Glutamatergic neuron (in vitro differentiated cells): ENCODE measurements around the gene CAND1. TPM values are rescaled to one million over a fixed set of nuclear protein-coding genes. Genes with fewer than 3 reads are reported as not detected.

Source experiments
- DNase-seq: peaks from one replicate; pipeline ENCODE4 v3.0.0; 2022
- H3K27ac Mint-ChIP-seq: one replicate; pipeline ENCODE4 v1.8.0; 2020; ENCODE audit warnings: mild to moderate bottlenecking, mixed read lengths, inconsistent platforms; ENCODE audit not compliant: unreplicated experiment
- H3K27me3 Mint-ChIP-seq: one replicate; pipeline ENCODE4 v1.8.0; 2020; ENCODE audit warnings: mild to moderate bottlenecking, moderate library complexity, mixed read lengths, inconsistent platforms; ENCODE audit not compliant: unreplicated experiment
- H3K36me3 Mint-ChIP-seq: one replicate; pipeline ENCODE4 v1.8.0; 2020; ENCODE audit warnings: mild to moderate bottlenecking, mixed read lengths, inconsistent platforms; ENCODE audit not compliant: unreplicated experiment
- H3K4me1 Mint-ChIP-seq: one replicate; pipeline ENCODE4 v1.8.0; 2020; ENCODE audit warnings: mild to moderate bottlenecking, low read depth, mixed read lengths, inconsistent platforms; ENCODE audit not compliant: unreplicated experiment
- H3K4me3 Mint-ChIP-seq: one replicate; pipeline ENCODE4 v1.8.0; 2020; ENCODE audit warnings: mild to moderate bottlenecking, mixed read lengths, inconsistent platforms; ENCODE audit not compliant: unreplicated experiment
- H3K9me3 Mint-ChIP-seq: one replicate; pipeline ENCODE4 v1.8.0; 2020; ENCODE audit warnings: mild to moderate bottlenecking, moderate library complexity, mixed read lengths, inconsistent platforms; ENCODE audit not compliant: unreplicated experiment
- total RNA-seq: library from RNA; stranded (reverse); fragmentation: NEBNext Ultra II Directional; extraction: Animal tissue kit (Norgen Biotek cat#: 25700); gene quantifications from one replicate; pipeline ENCODE4 v1.2.1, GENCODE V29; 2021; ENCODE audit not compliant: unreplicated experiment
- TF ChIP-seq, protein P1 (sequence below): fragments of 200-600 bp; sonication (generic); IDR thresholded peaks from one replicate; pipeline ENCODE4 v1.5.0; 2021; ENCODE audit not compliant: partially characterized antibody, unreplicated experiment

The CAND1 gene
- total RNA-seq, 1 donor from 2014 or later = 195 TPM

DNA sequence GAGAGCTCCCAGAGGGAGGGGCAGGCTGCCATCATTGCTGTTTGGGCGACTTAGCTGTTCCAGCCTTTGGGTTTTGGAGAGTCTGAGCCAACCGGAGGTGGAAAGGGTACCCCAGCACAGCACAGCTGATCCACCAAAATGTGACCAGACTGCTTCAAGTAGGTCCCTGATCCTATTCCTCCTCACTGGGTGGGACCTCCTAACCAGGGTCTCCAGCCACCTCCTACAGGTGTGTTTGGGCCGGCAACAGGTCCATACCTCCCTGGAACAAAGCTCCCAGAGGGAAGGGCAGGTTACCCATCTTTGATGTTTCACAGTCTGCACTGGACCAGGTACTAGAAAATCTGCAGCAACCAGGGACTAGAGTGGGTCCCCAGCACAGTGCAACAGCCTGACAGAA lies 53.8 kb downstream of the CAND1 start:
- H3K27ac Mint-ChIP-seq = no peak overlapping the region
- TF ChIP-seq, protein P1, sequence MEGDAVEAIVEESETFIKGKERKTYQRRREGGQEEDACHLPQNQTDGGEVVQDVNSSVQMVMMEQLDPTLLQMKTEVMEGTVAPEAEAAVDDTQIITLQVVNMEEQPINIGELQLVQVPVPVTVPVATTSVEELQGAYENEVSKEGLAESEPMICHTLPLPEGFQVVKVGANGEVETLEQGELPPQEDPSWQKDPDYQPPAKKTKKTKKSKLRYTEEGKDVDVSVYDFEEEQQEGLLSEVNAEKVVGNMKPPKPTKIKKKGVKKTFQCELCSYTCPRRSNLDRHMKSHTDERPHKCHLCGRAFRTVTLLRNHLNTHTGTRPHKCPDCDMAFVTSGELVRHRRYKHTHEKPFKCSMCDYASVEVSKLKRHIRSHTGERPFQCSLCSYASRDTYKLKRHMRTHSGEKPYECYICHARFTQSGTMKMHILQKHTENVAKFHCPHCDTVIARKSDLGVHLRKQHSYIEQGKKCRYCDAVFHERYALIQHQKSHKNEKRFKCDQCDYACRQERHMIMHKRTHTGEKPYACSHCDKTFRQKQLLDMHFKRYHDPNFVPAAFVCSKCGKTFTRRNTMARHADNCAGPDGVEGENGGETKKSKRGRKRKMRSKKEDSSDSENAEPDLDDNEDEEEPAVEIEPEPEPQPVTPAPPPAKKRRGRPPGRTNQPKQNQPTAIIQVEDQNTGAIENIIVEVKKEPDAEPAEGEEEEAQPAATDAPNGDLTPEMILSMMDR = no peak
- H3K27me3 Mint-ChIP-seq = peaks cover 6% of the 10 kb centered on the region
- peaks cover 13% of the 10 kb centered on the region for H3K9me3 Mint-ChIP-seq
- no peak for DNase-seq
- peaks cover 8% of the 10 kb centered on the region for H3K4me1 Mint-ChIP-seq
- H3K36me3 Mint-ChIP-seq = peaks cover 35% of the 10 kb centered on the region
- no peak overlapping the region for H3K4me3 Mint-ChIP-seq

DNA sequence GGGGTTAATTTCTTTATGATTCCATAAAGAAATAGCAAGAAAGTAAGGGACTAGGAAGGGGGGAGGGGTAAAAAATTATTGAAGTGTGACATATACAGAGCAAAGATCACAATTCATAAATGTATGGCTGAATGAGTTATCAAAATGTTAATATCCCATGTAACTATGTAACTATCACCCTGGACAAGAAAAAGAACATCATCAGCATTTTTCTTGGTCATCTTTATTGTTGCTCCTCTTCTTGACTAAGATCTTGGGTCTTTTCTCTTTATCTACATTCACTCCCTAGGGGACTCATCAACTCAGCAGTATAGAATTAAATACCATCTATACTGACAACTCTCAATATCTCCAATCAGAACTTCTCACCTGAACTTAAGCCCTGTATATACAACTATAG lies 57.5 kb downstream of the CAND1 start:
- TF ChIP-seq, protein P1 = no peak
- no peak overlapping the region for H3K27ac Mint-ChIP-seq

DNA sequence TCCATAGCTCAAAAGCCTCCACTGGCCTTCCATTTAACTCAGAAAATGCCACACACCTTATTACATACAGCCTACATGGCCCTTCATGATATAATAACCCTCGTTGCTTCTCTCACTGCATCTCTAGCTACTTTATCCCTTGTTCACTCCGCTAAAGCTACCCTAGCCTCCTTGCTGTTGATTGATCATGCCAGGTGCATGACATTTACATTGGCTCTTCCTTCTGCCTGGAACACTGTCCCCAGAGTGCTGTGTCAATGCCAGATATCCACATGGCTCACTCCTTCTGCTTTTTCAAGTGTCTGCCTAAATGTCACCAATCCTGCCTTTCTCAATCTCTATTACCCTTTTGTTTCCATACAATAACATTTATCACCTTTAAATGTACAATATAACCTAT lies 58.3 kb downstream of the CAND1 start:
- Mint-ChIP-seq H3K9me3 (peaks cover 4% of the 10 kb centered on the region), H3K4me1 (peaks cover 8% of the 10 kb centered on the region), H3K36me3 (peaks cover 14% of the 10 kb centered on the region), H3K27ac (peak overlapping the region; percentile 60), H3K27me3 (peaks cover 3% of the 10 kb centered on the region), H3K4me3 (no peak overlapping the region)
- TF ChIP-seq, protein P1 = no peak
- no peak for DNase-seq

More for the DNA sequence above, 57.5 kb downstream of the CAND1 start:
- Mint-ChIP-seq H3K4me3 (no peak overlapping the region), H3K9me3 (peaks cover 11% of the 10 kb centered on the region), H3K27me3 (peaks cover 3% of the 10 kb centered on the region), H3K36me3 (peaks cover 22% of the 10 kb centered on the region), H3K4me1 (peaks cover 8% of the 10 kb centered on the region)
- DNase-seq = no peak

DNA sequence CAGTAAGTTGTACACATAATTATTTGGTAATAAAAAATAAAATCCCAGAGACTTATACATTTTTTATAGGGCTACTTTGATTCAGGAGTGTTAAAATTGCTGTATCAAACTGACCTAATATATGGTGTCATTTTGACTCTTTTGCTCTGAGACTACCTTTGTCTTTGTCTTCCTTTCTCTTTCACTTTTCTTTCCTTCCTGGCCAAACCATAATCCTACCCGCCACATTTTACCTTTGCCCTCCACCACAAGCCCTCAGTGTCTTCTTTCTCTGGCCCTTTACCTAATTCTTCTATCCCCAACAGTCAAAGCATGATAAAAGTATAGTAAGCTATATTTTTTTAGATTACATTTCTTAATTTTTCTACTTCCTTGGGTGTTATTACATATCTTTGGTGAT lies 62.0 kb downstream of the CAND1 start:
- no peak for DNase-seq
- Mint-ChIP-seq H3K4me1 (peaks cover 8% of the 10 kb centered on the region), H3K4me3 (no peak overlapping the region), H3K9me3 (peaks cover 1% of the 10 kb centered on the region), H3K27ac (no peak overlapping the region), H3K36me3 (no peaks in the 10 kb centered on the region), H3K27me3 (no peaks in the 10 kb centered on the region)
- TF ChIP-seq, protein P1 = no peak

DNA sequence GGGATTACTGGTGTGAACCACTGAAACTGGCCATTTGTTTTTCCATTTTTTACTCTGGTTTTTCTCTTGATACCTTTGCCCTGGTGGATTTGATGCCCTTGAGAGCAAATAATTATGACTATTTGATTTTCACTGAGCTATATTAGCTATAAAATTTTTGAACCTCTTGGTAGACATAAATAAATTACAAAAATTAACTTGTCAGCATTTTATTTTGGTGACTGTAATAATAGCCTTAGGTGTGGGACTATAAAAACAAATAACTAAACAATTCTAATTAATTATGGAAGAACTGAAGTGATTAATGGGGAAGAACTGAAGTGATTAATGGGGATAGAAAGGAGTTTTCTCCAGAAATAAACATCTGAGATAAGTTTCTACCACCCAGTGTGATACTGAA lies 62.7 kb downstream of the CAND1 start:
- H3K4me1 Mint-ChIP-seq = peaks cover 8% of the 10 kb centered on the region
- no peaks in the 10 kb centered on the region for H3K27me3 Mint-ChIP-seq
- no peak overlapping the region for H3K27ac Mint-ChIP-seq
- no peak for DNase-seq
- H3K36me3 Mint-ChIP-seq = no peaks in the 10 kb centered on the region
- peaks cover 1% of the 10 kb centered on the region for H3K9me3 Mint-ChIP-seq
- no peak overlapping the region for H3K4me3 Mint-ChIP-seq
- TF ChIP-seq, protein P1 = no peak
